ENCODE data around the gene PANK4.

DNA sequence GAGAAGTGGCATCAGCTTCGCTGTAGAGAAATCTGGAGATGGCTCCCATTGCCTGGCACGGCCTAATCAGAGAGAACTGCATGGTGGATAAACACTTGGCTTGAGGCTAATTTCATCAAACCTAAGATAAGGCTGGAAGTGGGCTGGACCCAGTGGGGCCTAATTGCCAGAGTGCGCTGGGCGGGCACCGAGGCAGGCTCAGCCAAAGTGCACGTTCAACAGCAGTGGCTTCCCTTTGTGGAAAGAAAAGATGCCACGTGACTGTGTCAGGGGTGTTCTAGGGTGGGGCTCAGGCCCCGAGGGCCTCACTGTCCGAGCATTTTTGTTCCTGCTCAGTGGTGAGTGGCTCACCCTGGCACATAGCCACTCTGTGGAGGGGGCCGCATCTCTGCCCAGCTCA, 44.5 kb downstream of the PANK4 start:
- TF ChIP-seq, protein P1, sequence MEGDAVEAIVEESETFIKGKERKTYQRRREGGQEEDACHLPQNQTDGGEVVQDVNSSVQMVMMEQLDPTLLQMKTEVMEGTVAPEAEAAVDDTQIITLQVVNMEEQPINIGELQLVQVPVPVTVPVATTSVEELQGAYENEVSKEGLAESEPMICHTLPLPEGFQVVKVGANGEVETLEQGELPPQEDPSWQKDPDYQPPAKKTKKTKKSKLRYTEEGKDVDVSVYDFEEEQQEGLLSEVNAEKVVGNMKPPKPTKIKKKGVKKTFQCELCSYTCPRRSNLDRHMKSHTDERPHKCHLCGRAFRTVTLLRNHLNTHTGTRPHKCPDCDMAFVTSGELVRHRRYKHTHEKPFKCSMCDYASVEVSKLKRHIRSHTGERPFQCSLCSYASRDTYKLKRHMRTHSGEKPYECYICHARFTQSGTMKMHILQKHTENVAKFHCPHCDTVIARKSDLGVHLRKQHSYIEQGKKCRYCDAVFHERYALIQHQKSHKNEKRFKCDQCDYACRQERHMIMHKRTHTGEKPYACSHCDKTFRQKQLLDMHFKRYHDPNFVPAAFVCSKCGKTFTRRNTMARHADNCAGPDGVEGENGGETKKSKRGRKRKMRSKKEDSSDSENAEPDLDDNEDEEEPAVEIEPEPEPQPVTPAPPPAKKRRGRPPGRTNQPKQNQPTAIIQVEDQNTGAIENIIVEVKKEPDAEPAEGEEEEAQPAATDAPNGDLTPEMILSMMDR (conservative IDR thresholded peaks at IDR 0.05) = no peak
- no peak for TF ChIP-seq ZFX (IDR thresholded peaks at IDR 0.05)

Data from C4-2B (cell line).